Pancreas (tissue), 10 donors: Measurements from ENCODE around the gene GRAMD1A. TPM values are rescaled to one million over a fixed set of nuclear protein-coding genes. Genes with fewer than 3 reads are reported as not detected.
"Not testable (repeated sequence)": the region's sequence is repeated elsewhere in the genome, so short reads cannot be mapped to it uniquely, and the experiment has no call there.

Experiments
- ATAC-seq, 4 donors: fragments of 200-7000 bp; cut with Tn5 transposase; one replicate each; pipeline versions ENCODE4 v1.8.0 to v1.9.1; 2020; ENCODE audit warnings: mild to moderate bottlenecking in 4 of 4, moderate library complexity in 4 of 4
- DNase-seq, 6 donors: peaks; one replicate each; pipeline ENCODE4 v3.0.0-alpha.2; 2020
- FAIRE-seq: peaks from 2 replicates; lab custom pipeline; 2012; peaks lifted over from hg19 to GRCh38; lab: Jason Lieb, UNC
- H3K27ac ChIP-seq, 4 donors: fragments of 200-600 bp; sonication (generic); 1 replicate in 3 of 4; 2 replicates in 1 of 4; pipeline versions ENCODE4 v1.5.0 to v1.8.0; 2020
- H3K27me3 ChIP-seq, 4 donors: fragments of 200-600 bp; one replicate each; pipeline ENCODE4 v1.8.0; 2021
- H3K36me3 ChIP-seq, 3 donors: fragments of 200-600 bp; sonication (generic) in 1 of 3; one replicate each; pipeline versions ENCODE4 v1.5.0 to v1.8.0; 2020 to 2021
- H3K4me1 ChIP-seq, 3 donors: fragments of 200-600 bp; one replicate each; pipeline ENCODE4 v1.8.0; 2021
- H3K4me3 ChIP-seq, 4 donors: fragments of 200-600 bp; sonication (generic) in 2 of 4; one replicate each; pipeline versions ENCODE4 v1.5.0 to v1.8.0; 2020 to 2021
- H3K9me3 ChIP-seq, 4 donors: fragments of 200-600 bp; one replicate each; pipeline ENCODE4 v1.8.0; 2021
- WGBS, 2 donors: extraction: QIAGEN DNeasy Blood & Tissue Kit; methylation state at CpG; one replicate each; pipeline ENCODE4 v1.1.7; 2013; 5-methylcytosine and 5-hydroxymethylcytosine counted together
- intact Hi-C, 3 donors: fragments of 100-400 bp; cut with DNase I; formaldehyde crosslinking; loops; one replicate each; pipeline versions ENCODE4 v1.11.1 to v1.14.2; 2022
- polyA plus RNA-seq, 2 donors: library from polyadenylated mRNA; stranded (reverse); fragments of 200-250 nt; gene quantifications; one replicate each; pipeline ENCODE4 v1.2.3, GENCODE V29; 2013
- total RNA-seq, 6 donors: library from RNA; stranded (reverse); fragmentation: NEBNext Ultra II Directional in 4 of 6; extraction: Animal tissue kit (Norgen Biotek cat#: 25700) in 4 of 6; gene quantifications; one replicate each; pipeline versions ENCODE4 v1.2.1 to v1.2.4, GENCODE V29; 2021 to 2023
- TF ChIP-seq, protein P1 (sequence below), 4 donors: fragments of 200-600 bp; sonication (generic) in 3 of 4; IDR thresholded peaks; one replicate each; pipeline versions ENCODE4 v1.5.0 to v1.8.0; 2021; ENCODE audit warnings: antibody characterized with exemption in 4 of 4
- donor health status: healthy with polysubstance abuse.
- donor health status: DM: no; HTN: no; CAD: no; lungs with moderate emphysema.
- donor health status: DM: no; HTN: no; CAD: no.
- donor health status: control.
- donor health status: control.
- donor health status: Bipolar disorder and iron deficiency.
- donor health status: DM: yes; HTN: yes; CAD: no.
- donor health status: DM: no; HTN: no; CAD: no.
- donor health status: DM: no; HTN: no; CAD: no.
- donor health status: DM: yes; HTN: yes; CAD: no.

GRAMD1A gene
- total and polyA plus RNA-seq, 8 donors: 47.3 to 137 (median 87.4) TPM

DNA sequence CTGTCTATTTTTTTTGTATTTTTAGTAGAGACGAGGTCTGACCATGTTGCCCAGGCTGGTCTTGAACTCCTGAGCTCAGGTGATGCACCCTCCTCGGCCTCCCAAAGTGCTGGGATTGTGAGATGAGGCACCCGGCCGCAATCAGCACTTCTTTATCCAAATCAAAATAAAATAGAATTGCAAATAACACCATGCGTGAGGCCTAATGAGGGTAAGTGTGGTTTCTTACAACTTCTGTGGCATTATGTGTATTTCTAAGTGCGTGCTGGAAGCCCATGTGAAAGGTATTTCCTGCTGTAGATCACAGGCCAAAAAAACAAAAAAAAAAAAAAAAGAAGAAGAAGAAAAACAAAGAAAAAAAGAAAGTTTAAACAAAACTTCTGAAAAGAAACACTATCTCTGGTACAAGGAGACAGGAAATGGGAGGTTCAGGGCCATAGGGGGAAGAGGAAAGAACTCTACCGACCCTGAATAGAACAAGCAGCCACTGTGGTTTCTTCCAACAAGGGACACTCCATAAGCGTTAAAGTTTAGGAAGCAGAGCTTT lies 3.0 kb upstream of the GRAMD1A start:
- H3K4me1 ChIP-seq: peaks cover 13 to 24% (median 22%) of the 10 kb centered on the region in 3 donors
- intact Hi-C loops: no loop called here

DNA sequence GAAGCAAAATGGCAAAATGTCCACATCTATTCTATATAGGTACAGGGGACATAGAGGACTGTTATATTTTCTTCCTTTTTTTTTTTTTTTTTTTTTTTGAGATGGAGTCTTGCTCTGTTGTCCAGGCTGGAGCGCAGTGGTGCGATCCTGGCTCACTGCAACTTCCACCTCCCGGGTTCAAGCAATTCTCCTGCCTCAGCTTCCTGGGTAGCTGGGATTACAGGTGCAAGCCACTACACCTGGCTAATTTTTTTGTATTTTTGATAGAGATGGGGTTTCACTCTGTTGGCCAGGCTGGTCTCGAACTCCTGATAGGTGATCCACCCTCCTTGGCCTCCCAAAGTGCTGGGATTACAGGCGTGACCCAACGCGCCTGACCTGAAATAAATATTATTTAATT lies 1.9 kb upstream of the GRAMD1A start:
- peak overlapping the region in 1 of 4 donors; percentile 96 for H3K27ac ChIP-seq
- H3K36me3 ChIP-seq, intact Hi-C loops, ATAC-seq, FAIRE-seq, H3K27me3 ChIP-seq, H3K9me3 ChIP-seq, H3K4me3 ChIP-seq: not testable (repeated sequence)
- peak in 1 of 6 donors; percentile 7 for DNase-seq
- WGBS, 2 donors: 93 to 94% methylated on average over 7 of the region's 7 CpGs
- H3K4me1 ChIP-seq: peaks cover 13 to 29% (median 24%) of the 10 kb centered on the region in 3 donors

More for the DNA sequence above, 3.0 kb upstream of the GRAMD1A start:
- Histone ChIP-seq H3K4me3 (no peak overlapping the region), H3K36me3 (no peaks in the 10 kb centered on the region), H3K27me3 (no peaks in the 10 kb centered on the region), H3K9me3 (no peaks in the 10 kb centered on the region), H3K27ac (peak overlapping the region in 1 of 4 donors; percentile 23)
- no peak for FAIRE-seq
- DNase-seq: peak in 2 of 6 donors; percentile 4 to 14
- 76 to 78% methylated on average over 8 of the region's 8 CpGs for WGBS, 2 donors
- no peak for ATAC-seq
- TF ChIP-seq, protein P1, sequence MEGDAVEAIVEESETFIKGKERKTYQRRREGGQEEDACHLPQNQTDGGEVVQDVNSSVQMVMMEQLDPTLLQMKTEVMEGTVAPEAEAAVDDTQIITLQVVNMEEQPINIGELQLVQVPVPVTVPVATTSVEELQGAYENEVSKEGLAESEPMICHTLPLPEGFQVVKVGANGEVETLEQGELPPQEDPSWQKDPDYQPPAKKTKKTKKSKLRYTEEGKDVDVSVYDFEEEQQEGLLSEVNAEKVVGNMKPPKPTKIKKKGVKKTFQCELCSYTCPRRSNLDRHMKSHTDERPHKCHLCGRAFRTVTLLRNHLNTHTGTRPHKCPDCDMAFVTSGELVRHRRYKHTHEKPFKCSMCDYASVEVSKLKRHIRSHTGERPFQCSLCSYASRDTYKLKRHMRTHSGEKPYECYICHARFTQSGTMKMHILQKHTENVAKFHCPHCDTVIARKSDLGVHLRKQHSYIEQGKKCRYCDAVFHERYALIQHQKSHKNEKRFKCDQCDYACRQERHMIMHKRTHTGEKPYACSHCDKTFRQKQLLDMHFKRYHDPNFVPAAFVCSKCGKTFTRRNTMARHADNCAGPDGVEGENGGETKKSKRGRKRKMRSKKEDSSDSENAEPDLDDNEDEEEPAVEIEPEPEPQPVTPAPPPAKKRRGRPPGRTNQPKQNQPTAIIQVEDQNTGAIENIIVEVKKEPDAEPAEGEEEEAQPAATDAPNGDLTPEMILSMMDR (IDR thresholded peaks at IDR 0.05): no peak

- TF ChIP-seq, protein P1 (IDR thresholded peaks at IDR 0.05): no peak
- ATAC-seq: no peak
- DNase-seq: peak in 3 of 6 donors; percentile 36 to 48 (median 37)
- Histone ChIP-seq H3K27me3 (no peaks in the 10 kb centered on the region), H3K27ac (peak overlapping the region; percentile 84 to 99 (median 95)), H3K9me3 (no peaks in the 10 kb centered on the region), H3K4me1 (peaks cover 13 to 34% (median 24%) of the 10 kb centered on the region in 3 donors), H3K36me3 (no peaks in the 10 kb centered on the region), H3K4me3 (peak overlapping the region in 2 of 4 donors; percentile 85 to 95)
- intact Hi-C loops: no loop called here
- 52 to 63% methylated on average over 13 of the region's 13 CpGs for WGBS, 2 donors
- FAIRE-seq: no peak
These were observed 1.2 kb upstream of the GRAMD1A start for GRCh38 chr19:34998777-34999497.

- TF ChIP-seq, protein P1 (IDR thresholded peaks at IDR 0.05): no peak
- H3K27me3 ChIP-seq: no peaks in the 10 kb centered on the region
- peaks cover 3 to 33% (median 23%) of the 10 kb centered on the region in 3 donors for H3K4me1 ChIP-seq
- ATAC-seq (no peak), DNase-seq (no peak), FAIRE-seq (no peak)
- H3K4me3 ChIP-seq: peak overlapping the region; percentile 76 to 95 (median 88)
- intact Hi-C loops: no loop called here
- H3K36me3 ChIP-seq: no peaks in the 10 kb centered on the region
- H3K9me3 ChIP-seq: no peaks in the 10 kb centered on the region
- H3K27ac ChIP-seq: peak overlapping the region; percentile 88 to 99 (median 95)
- WGBS, 2 donors: 0 to 1% methylated on average over 8 to 37 of the region's 37 CpGs
These were observed 169 bp downstream of the GRAMD1A start for GRCh38 chr19:35000338-35000646.

- peaks cover 7 to 33% (median 25%) of the 10 kb centered on the region in 3 donors for H3K4me1 ChIP-seq
- H3K9me3 ChIP-seq: no peaks in the 10 kb centered on the region
- intact Hi-C loops: no loop called here
- TF ChIP-seq, protein P1 (IDR thresholded peaks at IDR 0.05): no peak
- H3K27me3 ChIP-seq: no peaks in the 10 kb centered on the region
- 3 to 6% methylated on average over 26 to 46 of the region's 46 CpGs for WGBS, 2 donors
- no peak for FAIRE-seq
- peak overlapping the region; percentile 76 to 95 (median 88) for H3K4me3 ChIP-seq
- DNase-seq: peak in 4 of 6 donors; percentile 53 to 87 (median 72)
- no peaks in the 10 kb centered on the region for H3K36me3 ChIP-seq
- peak; percentile 18 to 39 (median 26) for ATAC-seq
- H3K27ac ChIP-seq: peak overlapping the region; percentile 88 to 99 (median 95)
These were observed 751 bp downstream of the GRAMD1A start for GRCh38 chr19:35000647-35001501.
